Panc1 (cell line): ENCODE measurements around the gene ERGIC1. TPM values are rescaled to one million over a fixed set of nuclear protein-coding genes. Genes with fewer than 3 reads are reported as not detected.

ENCODE experiments used
- ATAC-seq: fragments of 200-7000 bp; cut with Tn5 transposase; 2 replicates; pipeline ENCODE4 v1.9.1; 2020; ENCODE audit warnings: mild to moderate bottlenecking, moderate library complexity
- BruUV-seq: library from RNA; stranded (reverse); fragments of 400-500 nt; replicated peaks from 2 replicates; lab custom pipeline; 2021; lab: Mats Ljungman, UMichigan
- CTCF ChIA-PET: fragments of 300-600 bp; sonication (Branson Sonifier 250); formaldehyde crosslinking; loops from one replicate; lab custom pipeline; 2022; ENCODE audit warnings: antibody characterized with exemption; lab: Charles Lee
- POLR2A ChIA-PET: fragments of 300-600 bp; sonication (Branson Sonifier 250); formaldehyde crosslinking; loops from one replicate; lab custom pipeline; 2022; ENCODE audit warnings: antibody characterized with exemption; lab: Charles Lee
- DNase-seq: peaks from one replicate; pipeline ENCODE4 v3.0.0-alpha.2; 2010; ENCODE audit warnings: low read depth, low spot score
- H3K27ac ChIP-seq: 2 replicates; pipeline ENCODE4 v1.5.1; 2011; ENCODE audit warnings: mild to moderate bottlenecking, low read length, inconsistent platforms
- H3K27me3 ChIP-seq: fragments of 200-500 bp; sonication (Bioruptor generic); 2 replicates; pipeline ENCODE4 v1.6.0; 2014; ENCODE audit warnings: low read length, inconsistent platforms; ENCODE audit not compliant: control insufficient read depth, insufficient read depth
- H3K36me3 ChIP-seq: fragments of 200-500 bp; sonication (Bioruptor generic); 2 replicates; pipeline ENCODE4 v1.5.1; 2014; ENCODE audit warnings: inconsistent platforms, mild to moderate bottlenecking, low read length, moderate library complexity; ENCODE audit not compliant: control insufficient read depth, insufficient read depth
- H3K4me1 ChIP-seq: 2 replicates; pipeline ENCODE4 v1.5.1; 2011; ENCODE audit warnings: inconsistent platforms, mild to moderate bottlenecking, low read length, moderate library complexity; ENCODE audit not compliant: control insufficient read depth, insufficient read depth
- H3K4me3 ChIP-seq, 2 experiments: 2 replicates each; pipeline ENCODE4 v1.5.1; 2011 to 2012; ENCODE audit warnings: low read depth in 2 of 2, low read length in 2 of 2, mild to moderate bottlenecking in 2 of 2, inconsistent platforms in 1 of 2, moderate library complexity in 1 of 2
- H3K9me3 ChIP-seq: fragments of 200-500 bp; sonication (Bioruptor generic); 2 replicates; pipeline ENCODE4 v1.5.1; 2014; ENCODE audit warnings: low read depth, mild to moderate bottlenecking, inconsistent platforms, low read length, moderate library complexity; ENCODE audit not compliant: control insufficient read depth, insufficient read depth
- CTCF ChIP-seq: fragments of 450-650 bp; IDR thresholded peaks from 2 replicates; pipeline ENCODE4 v1.5.1; 2017; ENCODE audit warnings: mild to moderate bottlenecking
- POLR2AphosphoS5 ChIP-seq: IDR thresholded peaks from 2 replicates; pipeline ENCODE4 v1.6.1; 2012; ENCODE audit warnings: mild to moderate bottlenecking, low read depth, low read length, moderate library complexity
- REST ChIP-seq, 2 experiments: IDR thresholded peaks; 2 replicates each; pipeline ENCODE4 v1.6.1; 2011 to 2012; ENCODE audit warnings: low read depth in 2 of 2, control low read depth in 1 of 2, low read length in 1 of 2, mild to moderate bottlenecking in 1 of 2, moderate library complexity in 1 of 2; ENCODE audit not compliant: insufficient read depth in 1 of 2
- SIN3A ChIP-seq: IDR thresholded peaks from 2 replicates; pipeline ENCODE4 v1.6.1; 2012; ENCODE audit warnings: low read depth, mild to moderate bottlenecking, low read length, moderate library complexity, borderline replicate concordance; ENCODE audit not compliant: insufficient read depth
- TCF7L2 ChIP-seq: IDR thresholded peaks from 2 replicates; pipeline ENCODE4 v1.6.1; 2011; ENCODE audit warnings: mild to moderate bottlenecking, low read depth, low read length, inconsistent platforms
- in situ Hi-C: cut with HindIII; loops from 2 replicates; pipeline ENCODE4 v1.10.0; 2016; ENCODE audit warnings: low sequenced_read_pairs, low pct_unique_long_range_greater_than_20kb
- intact Hi-C: fragments of 100-400 bp; cut with micrococcal nuclease; formaldehyde crosslinking; loops from one replicate; pipeline ENCODE4 v1.10.0; 2022; ENCODE audit not compliant: unreplicated experiment
- total RNA-seq: library from RNA; stranded (reverse); gene quantifications from one replicate; pipeline ENCODE4 v1.2.1, GENCODE V29; 2021; ENCODE audit not compliant: unreplicated experiment

Gene ERGIC1
- total RNA-seq, 1 experiment from 2014 or later: 206 TPM

DNA sequence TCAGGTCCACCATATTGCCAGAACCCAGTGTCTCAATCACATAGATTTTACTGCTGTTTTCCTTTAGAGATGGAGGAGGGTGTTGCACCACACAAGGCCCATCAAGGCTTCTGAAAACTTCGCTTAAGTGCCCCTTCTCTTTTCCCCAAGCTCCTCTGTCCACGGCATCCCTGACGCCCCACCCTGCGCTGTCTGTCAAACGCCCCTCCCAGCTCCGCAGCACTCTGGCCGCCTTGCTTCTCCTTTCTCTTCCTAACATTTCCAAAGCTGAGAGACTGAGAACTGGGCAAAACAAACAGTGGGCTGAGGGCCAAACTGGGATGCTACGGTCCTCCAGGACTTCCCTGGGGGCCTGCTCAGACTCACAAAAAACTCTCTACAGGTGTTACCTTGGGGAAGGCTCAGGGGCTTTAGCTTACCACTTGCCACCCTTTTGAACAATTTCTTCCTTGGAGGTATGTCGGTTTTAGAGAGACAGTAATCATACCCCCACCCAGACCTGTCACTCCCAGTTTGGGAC is 28.3 kb upstream of the ERGIC1 start:
- H3K4me3 ChIP-seq: no peak overlapping the region
- no TSS peak for BruUV-seq
- peak overlapping the region; percentile 36; the same call in 1 of the 2 replicates for H3K27ac ChIP-seq
- intact Hi-C loops: no loop called here
- H3K9me3 ChIP-seq: peaks cover 5% of the 10 kb centered on the region; the same call in 1 of the 2 replicates
- DNase-seq (no peak), ATAC-seq (no peak)
- no peak for TF ChIP-seq REST (IDR thresholded peaks at IDR 0.05; ENCODE audit: insufficient read depth in 1 of 2, low read depth in 2 of 2, low read length in 1 of 2)
- TF ChIP-seq POLR2AphosphoS5: no peak
- TF ChIP-seq SIN3A: no peak
- TF ChIP-seq CTCF: no peak
- no peak for TF ChIP-seq TCF7L2
- no peaks in the 10 kb centered on the region for H3K36me3 ChIP-seq
- ChIA-PET CTCF (no interaction called here), POLR2A (no interaction called here)
- H3K4me1 ChIP-seq: peaks cover 8% of the 10 kb centered on the region
- in situ Hi-C loops: no loop called here
- H3K27me3 ChIP-seq: no peaks in the 10 kb centered on the region

DNA sequence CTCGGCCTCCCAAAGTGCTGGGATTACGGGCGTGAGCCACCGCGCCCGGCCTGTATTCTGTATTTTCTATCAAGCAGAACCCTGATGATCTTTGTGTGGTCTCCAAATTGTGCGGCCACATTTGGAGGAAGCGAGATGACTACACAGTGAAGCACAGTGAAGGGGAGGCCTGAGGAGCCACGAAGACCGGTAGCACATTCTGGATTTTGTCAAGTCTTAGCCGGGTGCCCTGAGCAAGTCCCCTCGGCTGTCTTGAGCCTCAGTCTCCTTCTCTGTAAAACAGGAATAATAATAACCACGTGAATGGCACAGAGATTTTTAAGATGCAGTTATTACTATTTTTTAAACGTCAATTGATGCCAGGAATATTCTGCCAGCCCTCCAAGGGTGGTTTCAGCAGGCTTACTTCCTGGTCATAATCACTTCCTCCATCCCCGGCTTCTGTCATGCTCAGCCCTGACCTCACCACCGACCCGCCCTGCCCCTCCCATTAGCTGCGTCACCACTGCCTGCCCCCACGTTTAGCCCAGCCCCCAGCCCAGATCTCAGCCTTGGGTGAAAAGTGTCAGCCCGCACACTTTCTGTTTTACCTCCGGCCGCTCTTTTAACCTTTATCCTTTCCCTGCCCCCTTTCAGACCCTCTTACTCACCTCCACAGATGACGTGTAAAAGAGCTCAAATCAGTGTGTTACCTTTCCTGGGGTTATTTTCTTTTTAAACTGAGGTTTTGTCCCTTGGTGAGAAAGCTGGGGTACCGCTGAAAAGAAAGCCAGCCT is 27.0 kb upstream of the ERGIC1 start:
- Histone ChIP-seq H3K4me3 (peak overlapping the region; percentile 17 to 42; a peak in 3 of 4 replicates), H3K36me3 (no peaks in the 10 kb centered on the region), H3K4me1 (peaks cover 8% of the 10 kb centered on the region), H3K9me3 (peaks cover 5% of the 10 kb centered on the region; the same call in 1 of the 2 replicates), H3K27ac (peak overlapping the region; percentile 92), H3K27me3 (no peaks in the 10 kb centered on the region)
- in situ Hi-C loops: no loop called here
- DNase-seq (no peak), ATAC-seq (peak; percentile 95)
- POLR2A ChIA-PET: interaction anchor here (0.6 to 0.7 kb wide), 4 partner anchors 9 to 84 kb away, joined by 3 to 6 read pairs (median 4); no protein-coding TSS in a partner anchor
- CTCF ChIA-PET: interaction anchor here (0.6 kb wide), 1 partner anchor 56 kb away, joined by 3 read pairs; no protein-coding TSS in a partner anchor
- TF ChIP-seq POLR2AphosphoS5: no peak; the same call in 1 of the 2 replicates
- TF ChIP-seq SIN3A: no peak
- TF ChIP-seq CTCF: no peak
- TF ChIP-seq TCF7L2: no peak
- TF ChIP-seq REST (IDR thresholded peaks at IDR 0.05; ENCODE audit: insufficient read depth in 1 of 2, low read depth in 2 of 2, low read length in 1 of 2): no peak
- no TSS peak for BruUV-seq
- intact Hi-C loops: no loop called here
